GM23338 (cell line): Measurements from ENCODE around the gene DLG4. TPM values are rescaled to one million over a fixed set of nuclear protein-coding genes. Genes with fewer than 3 reads are reported as not detected.

Source experiments
- ATAC-seq: fragments of 200-7000 bp; cut with Tn5 transposase; 3 replicates; pipeline ENCODE4 v1.9.1; 2020
- DNase-seq: peaks from one replicate; pipeline ENCODE4 v3.0.0-alpha.2; 2015; ENCODE audit warnings: low spot score
- H2AFZ ChIP-seq: fragments of 200-600 bp; sonication (generic); 2 replicates; pipeline ENCODE4 v1.8.0; 2016; ENCODE audit warnings: antibody characterized with exemption, mild to moderate bottlenecking, moderate library complexity
- H3F3A ChIP-seq: fragments of 200-600 bp; sonication (generic); replicated peaks from 2 replicates; pipeline ENCODE4 v1.8.0; 2017; ENCODE audit warnings: antibody characterized with exemption, mixed run types, low read depth
- H3K27ac ChIP-seq: fragments of 200-600 bp; sonication (generic); 2 replicates; pipeline ENCODE4 v1.6.1; 2016; ENCODE audit warnings: low read depth
- H3K27me3 ChIP-seq: fragments of 200-600 bp; sonication (generic); 2 replicates; pipeline ENCODE4 v1.8.0; 2016; ENCODE audit warnings: mild to moderate bottlenecking, mixed run types, moderate library complexity; ENCODE audit not compliant: insufficient read depth
- H3K36me3 ChIP-seq: fragments of 200-600 bp; sonication (generic); 2 replicates; pipeline ENCODE4 v1.8.0; 2016; ENCODE audit warnings: mild to moderate bottlenecking; ENCODE audit not compliant: insufficient read depth
- H3K4me1 ChIP-seq: fragments of 200-600 bp; sonication (generic); 2 replicates; pipeline ENCODE4 v1.8.0; 2016; ENCODE audit warnings: mild to moderate bottlenecking, moderate library complexity; ENCODE audit not compliant: insufficient read depth
- H3K4me2 ChIP-seq: fragments of 200-600 bp; sonication (generic); 2 replicates; pipeline ENCODE4 v1.7.1; 2017; ENCODE audit warnings: mixed run types
- H3K4me3 ChIP-seq: fragments of 200-600 bp; sonication (generic); 2 replicates; pipeline ENCODE4 v1.6.1; 2016; ENCODE audit warnings: mixed run types
- H3K79me2 ChIP-seq: fragments of 200-600 bp; sonication (generic); replicated peaks from 2 replicates; pipeline ENCODE4 v1.8.0; 2017; ENCODE audit warnings: mild to moderate bottlenecking; ENCODE audit not compliant: insufficient read depth
- H3K9me2 ChIP-seq: fragments of 200-600 bp; sonication (generic); 2 replicates; pipeline ENCODE4 v1.8.0; 2017; ENCODE audit not compliant: insufficient read depth
- H4K20me1 ChIP-seq: fragments of 200-600 bp; sonication (generic); replicated peaks from 2 replicates; pipeline ENCODE4 v1.8.0; 2017; ENCODE audit warnings: mild to moderate bottlenecking; ENCODE audit not compliant: insufficient read depth
- H3K27ac Mint-ChIP-seq: 2 replicates; pipeline ENCODE4 v1.8.0; 2020; ENCODE audit warnings: inconsistent platforms, mild to moderate bottlenecking, moderate library complexity, mixed read lengths
- H3K27me3 Mint-ChIP-seq: 3 replicates; pipeline ENCODE4 v1.8.0; 2022; ENCODE audit warnings: low read depth, mild to moderate bottlenecking, moderate library complexity, mixed read lengths, inconsistent platforms; ENCODE audit not compliant: insufficient read depth, poor library complexity
- H3K36me3 Mint-ChIP-seq: 3 replicates; pipeline ENCODE4 v1.8.0; 2021; ENCODE audit warnings: low read depth, mild to moderate bottlenecking, inconsistent platforms, moderate library complexity, mixed read lengths
- H3K4me1 Mint-ChIP-seq: 3 replicates; pipeline ENCODE4 v1.8.0; 2020; ENCODE audit warnings: mild to moderate bottlenecking, inconsistent platforms, mixed read lengths
- H3K4me3 Mint-ChIP-seq: 3 replicates; pipeline ENCODE4 v1.8.0; 2021; ENCODE audit warnings: moderate library complexity, mild to moderate bottlenecking, inconsistent platforms, mixed read lengths
- H3K9me3 Mint-ChIP-seq: 3 replicates; pipeline ENCODE4 v1.8.0; 2020; ENCODE audit warnings: moderate library complexity, mild to moderate bottlenecking, inconsistent platforms, mixed read lengths
- JUNB ChIP-seq: IDR thresholded peaks from one replicate; pipeline ENCODE4 v1.6.1; 2016; ENCODE audit warnings: antibody characterized with exemption; ENCODE audit not compliant: unreplicated experiment
- NANOG ChIP-seq: IDR thresholded peaks from 2 replicates; pipeline ENCODE4 v1.6.1; 2016; ENCODE audit warnings: antibody characterized with exemption, borderline replicate concordance
- STAT1 ChIP-seq: IDR thresholded peaks from one replicate; pipeline ENCODE4 v1.6.1; 2016; ENCODE audit warnings: antibody characterized with exemption; ENCODE audit not compliant: unreplicated experiment
- ZNF114 ChIP-seq: fragments of 250-450 bp; sonication (Bioruptor Pico); IDR thresholded peaks from 2 replicates; pipeline ENCODE4 v1.5.0; 2020; ENCODE audit warnings: mild to moderate bottlenecking, moderate library complexity
- ZNF462 ChIP-seq: fragments of 250-450 bp; sonication (Bioruptor Pico); IDR thresholded peaks from 2 replicates; pipeline ENCODE4 v1.5.0; 2020; ENCODE audit warnings: mild to moderate bottlenecking, moderate library complexity
- polyA plus RNA-seq: library from polyadenylated mRNA; unstranded; fragments of >200 nt; fragmentation: Nextera tagmentation; extraction: Ambion mirVana; gene quantifications from 2 replicates; pipeline ENCODE4 v1.2.1, GENCODE V29; 2016
- total RNA-seq: library from RNA; depleted of rRNA; stranded (reverse); fragments of >200 nt; shearing (Covaris generic); gene quantifications from 2 replicates; pipeline ENCODE4 v1.2.3, GENCODE V29; 2014
- TF ChIP-seq, protein P1 (sequence below): IDR thresholded peaks from one replicate; pipeline ENCODE4 v1.6.1; 2018; ENCODE audit warnings: antibody characterized with exemption; ENCODE audit not compliant: unreplicated experiment

The DLG4 gene
- total and polyA plus RNA-seq, 2 experiments from 2014 or later, result 11.1 to 31.0 TPM

GRCh38 chr17:7224110-7224509, 4.5 kb upstream of the DLG4 start (continued):
- TF ChIP-seq ZNF462, result no peak
- no peak for TF ChIP-seq NANOG
- TF ChIP-seq ZNF114, result no peak
- no peak for TF ChIP-seq JUNB
- TF ChIP-seq, protein P1, sequence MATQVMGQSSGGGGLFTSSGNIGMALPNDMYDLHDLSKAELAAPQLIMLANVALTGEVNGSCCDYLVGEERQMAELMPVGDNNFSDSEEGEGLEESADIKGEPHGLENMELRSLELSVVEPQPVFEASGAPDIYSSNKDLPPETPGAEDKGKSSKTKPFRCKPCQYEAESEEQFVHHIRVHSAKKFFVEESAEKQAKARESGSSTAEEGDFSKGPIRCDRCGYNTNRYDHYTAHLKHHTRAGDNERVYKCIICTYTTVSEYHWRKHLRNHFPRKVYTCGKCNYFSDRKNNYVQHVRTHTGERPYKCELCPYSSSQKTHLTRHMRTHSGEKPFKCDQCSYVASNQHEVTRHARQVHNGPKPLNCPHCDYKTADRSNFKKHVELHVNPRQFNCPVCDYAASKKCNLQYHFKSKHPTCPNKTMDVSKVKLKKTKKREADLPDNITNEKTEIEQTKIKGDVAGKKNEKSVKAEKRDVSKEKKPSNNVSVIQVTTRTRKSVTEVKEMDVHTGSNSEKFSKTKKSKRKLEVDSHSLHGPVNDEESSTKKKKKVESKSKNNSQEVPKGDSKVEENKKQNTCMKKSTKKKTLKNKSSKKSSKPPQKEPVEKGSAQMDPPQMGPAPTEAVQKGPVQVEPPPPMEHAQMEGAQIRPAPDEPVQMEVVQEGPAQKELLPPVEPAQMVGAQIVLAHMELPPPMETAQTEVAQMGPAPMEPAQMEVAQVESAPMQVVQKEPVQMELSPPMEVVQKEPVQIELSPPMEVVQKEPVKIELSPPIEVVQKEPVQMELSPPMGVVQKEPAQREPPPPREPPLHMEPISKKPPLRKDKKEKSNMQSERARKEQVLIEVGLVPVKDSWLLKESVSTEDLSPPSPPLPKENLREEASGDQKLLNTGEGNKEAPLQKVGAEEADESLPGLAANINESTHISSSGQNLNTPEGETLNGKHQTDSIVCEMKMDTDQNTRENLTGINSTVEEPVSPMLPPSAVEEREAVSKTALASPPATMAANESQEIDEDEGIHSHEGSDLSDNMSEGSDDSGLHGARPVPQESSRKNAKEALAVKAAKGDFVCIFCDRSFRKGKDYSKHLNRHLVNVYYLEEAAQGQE, result no peak

GRCh38 chr17:7223375-7223774, 3.7 kb upstream of the DLG4 start:
- Mint-ChIP-seq H3K36me3 (peaks cover 72% of the 10 kb centered on the region), H3K4me1 (peaks cover 28% of the 10 kb centered on the region), H3K4me3 (no peak overlapping the region), H3K27ac (no peak overlapping the region), H3K9me3 (no peaks in the 10 kb centered on the region; the same call in 2 of the 3 replicates), H3K27me3 (peaks cover 51% of the 10 kb centered on the region)
- no peak for TF ChIP-seq STAT1
- Histone ChIP-seq H3K4me3 (no peak overlapping the region), H2AFZ (no peak overlapping the region), H3K4me1 (peaks cover 20% of the 10 kb centered on the region), H3K9me2 (no peaks in the 10 kb centered on the region), H3K27ac (no peak overlapping the region), H3F3A (peaks cover 17% of the 10 kb centered on the region), H3K4me2 (no peak overlapping the region), H3K79me2 (no peaks in the 10 kb centered on the region; the same call in 1 of the 2 replicates), H3K36me3 (peaks cover 11% of the 10 kb centered on the region; the same call in 1 of the 2 replicates), H4K20me1 (peaks cover 34% of the 10 kb centered on the region), H3K27me3 (no peaks in the 10 kb centered on the region)
- DNase-seq (no peak), ATAC-seq (no peak)
